CD4-positive, alpha-beta T cell treated with Interleukin-6 at 100 ng/mL for 8 hours (primary cell): ENCODE measurements around the gene COQ10A.

ENCODE experiments used
- DNase-seq: peaks from one replicate; pipeline ENCODE4 v3.0.0-alpha.2; 2020; ENCODE audit warnings: mixed read lengths, low spot score

COQ10A gene

GRCh38 chr12:56266693-56267442 lies at the start of gene COQ10A:
COQ10A (plus strand) TSS chr12:56266942; CDS start chr12:56267119, 177 bp downstream.
- DNase-seq, result peak; percentile 88

GRCh38 chr12:56219840-56220239 lies 46.9 kb upstream of the COQ10A start:
- no peak for DNase-seq

GRCh38 chr12:56220611-56221231 lies 46.0 kb upstream of the COQ10A start:
- DNase-seq, result no peak

DNA sequence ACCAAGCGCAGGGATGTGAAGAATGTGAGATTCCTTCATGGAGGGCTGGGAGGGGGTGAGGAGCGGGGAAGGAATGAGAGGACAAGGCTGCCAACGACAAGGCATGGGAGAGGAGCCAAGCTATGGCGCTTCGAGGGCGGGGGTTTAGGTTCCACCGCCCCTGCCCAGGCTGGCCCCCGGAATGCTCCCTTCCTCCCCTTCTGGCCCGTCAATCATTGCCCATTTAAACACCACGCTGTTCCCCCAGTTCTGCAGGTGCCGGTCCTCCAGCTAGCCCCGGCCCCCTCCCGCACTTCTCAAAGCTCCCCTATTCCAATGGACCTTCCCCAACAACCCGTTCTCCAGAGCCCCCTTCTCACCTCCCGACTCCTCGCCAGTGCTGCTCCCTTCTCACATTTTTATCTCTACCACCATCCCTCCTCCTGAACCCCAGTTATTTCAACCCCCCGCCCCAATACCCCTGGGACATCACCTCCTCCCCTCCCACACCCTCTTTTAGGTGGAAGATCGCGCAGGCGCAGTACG lies 45.4 kb upstream of the COQ10A start:
- no peak for DNase-seq

GRCh38 chr12:56221757-56222530 lies 44.8 kb upstream of the COQ10A start, which contains the start of gene RNF41:
RNF41 (minus strand) TSS chr12:56221922; CDS start chr12:56214047, 7,875 bp downstream.
- peak; percentile 90 for DNase-seq

DNA sequence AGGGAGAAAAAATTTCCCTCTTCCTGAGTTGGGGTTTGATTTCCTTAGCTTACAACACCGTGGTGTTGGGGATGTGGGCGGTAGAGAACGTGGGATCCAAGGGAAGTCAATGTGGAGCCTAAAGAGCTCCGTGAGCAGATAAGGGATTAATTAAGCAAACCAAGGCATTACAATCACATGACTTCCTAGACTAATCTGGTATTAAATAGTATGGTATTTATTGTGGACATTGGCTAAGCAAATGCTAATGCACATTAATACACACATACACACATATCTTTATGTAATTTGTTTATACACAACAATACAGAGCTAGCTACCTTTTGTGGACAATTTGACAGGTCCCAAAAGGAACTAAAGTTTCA lies 44.2 kb upstream of the COQ10A start:
- no peak for DNase-seq

GRCh38 chr12:56223571-56224101 lies 43.1 kb upstream of the COQ10A start:
- no peak for DNase-seq

DNA sequence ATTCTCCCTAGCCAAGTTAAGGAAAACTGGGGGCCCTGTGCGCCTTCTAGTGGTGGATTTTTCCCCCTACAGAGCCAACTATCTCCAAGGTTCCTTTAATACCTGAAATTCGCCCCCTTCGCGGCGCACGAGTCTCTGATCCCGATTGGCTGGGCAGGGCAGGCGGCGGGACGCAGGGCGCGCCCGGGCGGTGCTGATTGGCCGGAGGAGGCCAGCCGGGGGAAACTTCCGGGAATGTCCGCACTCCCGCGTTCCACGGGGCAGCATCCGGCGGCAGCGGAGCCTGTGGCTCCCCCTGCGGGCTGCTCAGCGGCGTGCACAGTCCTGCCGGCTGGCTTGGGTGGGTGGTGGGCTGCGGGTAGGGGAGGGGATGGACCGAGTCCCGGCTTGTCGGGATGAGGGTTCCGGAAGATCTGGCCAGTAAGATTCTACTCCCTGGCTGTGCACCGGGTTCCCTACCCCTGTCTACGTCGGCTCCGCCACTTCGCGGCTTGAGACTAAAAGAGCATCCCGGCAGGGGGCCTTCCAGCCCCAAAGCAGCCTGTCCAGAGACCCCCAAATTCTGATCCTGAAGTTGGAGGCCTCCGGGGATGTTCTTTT lies 42.5 kb upstream of the COQ10A start, which contains the start of gene NABP2:
NABP2 (plus strand) TSS at position 241 of the 600 bp plus-strand sequence. CDS start 515 bp downstream, outside the sequence.
- DNase-seq, result peak; percentile 94

GRCh38 chr12:56224954-56225353 lies 41.8 kb upstream of the COQ10A start:
- no peak for DNase-seq

- DNase-seq, result no peak
Measured at GRCh38 chr12:56229082-56229481, 37.7 kb upstream of the COQ10A start.

GRCh38 chr12:56229916-56230431 lies 36.8 kb upstream of the COQ10A start, which contains the start of gene SLC39A5:
SLC39A5 (plus strand) TSS chr12:56230051; CDS start chr12:56231275, 1,224 bp downstream.
- DNase-seq, result no peak

GRCh38 chr12:56230432-56231183 lies 36.1 kb upstream of the COQ10A start:
- no peak for DNase-seq

DNA sequence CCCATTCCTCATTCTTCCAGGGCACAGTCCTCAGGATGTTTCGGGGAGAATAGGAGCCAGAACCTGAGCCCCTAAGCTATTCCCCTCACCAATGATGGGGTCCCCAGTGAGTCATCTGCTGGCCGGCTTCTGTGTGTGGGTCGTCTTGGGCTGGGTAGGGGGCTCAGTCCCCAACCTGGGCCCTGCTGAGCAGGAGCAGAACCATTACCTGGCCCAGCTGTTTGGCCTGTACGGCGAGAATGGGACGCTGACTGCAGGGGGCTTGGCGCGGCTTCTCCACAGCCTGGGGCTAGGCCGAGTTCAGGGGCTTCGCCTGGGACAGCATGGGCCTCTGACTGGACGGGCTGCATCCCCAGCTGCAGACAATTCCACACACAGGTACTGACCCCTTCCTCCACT lies 35.6 kb upstream of the COQ10A start:
- no peak for DNase-seq

GRCh38 chr12:56234746-56235436 lies 31.9 kb upstream of the COQ10A start:
- DNase-seq, result no peak

GRCh38 chr12:56236091-56236490 lies 30.7 kb upstream of the COQ10A start:
- no peak for DNase-seq

- no peak for DNase-seq
Measured at GRCh38 chr12:56236985-56237384, 29.8 kb upstream of the COQ10A start.

- no peak for DNase-seq
Measured at GRCh38 chr12:56237552-56237951, 29.2 kb upstream of the COQ10A start.

GRCh38 chr12:56241424-56242303 lies 25.1 kb upstream of the COQ10A start:
- no peak for DNase-seq

DNA sequence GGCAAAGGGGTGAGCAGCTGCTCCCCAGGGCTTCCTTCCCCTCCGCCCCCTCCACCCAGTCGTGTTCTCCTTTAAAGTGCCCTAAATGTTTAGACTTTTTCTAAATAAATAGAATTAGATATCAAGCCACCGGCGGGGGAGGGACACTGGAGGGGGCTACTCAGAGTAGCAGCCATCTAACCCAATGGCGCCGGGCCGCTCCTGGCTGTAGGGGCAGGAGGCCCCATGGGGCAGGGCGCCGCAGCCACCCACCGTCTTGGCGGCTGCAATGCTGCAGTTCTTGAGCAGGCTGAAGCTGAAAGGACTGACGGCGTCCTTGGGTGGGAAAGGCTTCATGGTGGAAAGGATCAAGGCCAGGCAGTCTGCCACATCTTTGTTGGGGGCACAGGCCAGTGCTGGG lies 23.8 kb upstream of the COQ10A start:
- no peak for DNase-seq
